GM12878 (cell line): ENCODE data around the gene ABCC1. TPM values are rescaled to one million over a fixed set of nuclear protein-coding genes. Genes with fewer than 3 reads are reported as not detected.

Source experiments
- CEBPZ ChIP-seq: fragments of 150-350 bp; IDR thresholded peaks from 2 replicates; pipeline ENCODE4 v1.6.1; 2016; ENCODE audit warnings: low read depth, low read length
- MAX ChIP-seq: IDR thresholded peaks from 2 replicates; pipeline ENCODE4 v1.6.1; 2012; ENCODE audit warnings: low read depth, low read length, improper control_type of control experiment
- SUPT20H ChIP-seq: IDR thresholded peaks from 2 replicates; pipeline ENCODE4 v1.6.1; 2011; ENCODE audit warnings: low read depth, mild to moderate bottlenecking, low read length, moderate library complexity, borderline replicate concordance; ENCODE audit not compliant: control insufficient read depth
- WRNIP1 ChIP-seq: IDR thresholded peaks from 2 replicates; pipeline ENCODE4 v1.6.1; 2011; ENCODE audit warnings: low read depth, low read length, improper control_type of control experiment, borderline replicate concordance
- ZZZ3 ChIP-seq: IDR thresholded peaks from 2 replicates; pipeline ENCODE4 v1.6.1; 2011; ENCODE audit warnings: low read depth; ENCODE audit not compliant: control insufficient read depth, insufficient read length
- polyA plus RNA-seq, 11 experiments: library from polyadenylated mRNA; depleted of rRNA in 4 of 11; unstranded in 6 of 11; stranded (reverse) in 5 of 11; fragments of >200 nt; fragmentation: Nextera tagmentation in 4 of 11; fragmentation: Illumina TruSeq in 1 of 11; extraction: Ambion mirVana in 4 of 11; extraction: Trizol in 1 of 11; gene quantifications; 1 replicate in 1 of 11; 2 replicates in 10 of 11; pipeline versions ENCODE4 v1.2.1 to v1.2.3, GENCODE V29; 2011 to 2016; ENCODE audit warnings: inconsistent platforms in 2 of 11, missing spikeins in 2 of 11, low read depth in 1 of 11
- total RNA-seq, 4 experiments: library from RNA; depleted of rRNA in 3 of 4; stranded (reverse); fragments of >200 nt in 3 of 4; fragmentation: Illumina TruSeq in 1 of 4; extraction: Trizol in 1 of 4; gene quantifications; 2 replicates each; pipeline versions ENCODE4 v1.2.1 to v1.2.3, GENCODE V29; 2013 to 2021
- TF ChIP-seq, protein P1 (sequence below): fragments of 450-650 bp; IDR thresholded peaks from 2 replicates; pipeline ENCODE4 v1.6.1; 2017; ENCODE audit warnings: mild to moderate bottlenecking, moderate library complexity
- TF ChIP-seq, protein P2 (sequence below): fragments of 450-650 bp; IDR thresholded peaks from 2 replicates; pipeline ENCODE4 v1.6.1; 2018; ENCODE audit warnings: mild to moderate bottlenecking, low read depth, moderate library complexity; ENCODE audit not compliant: partially characterized antibody

The ABCC1 gene
- total and polyA plus RNA-seq, 10 of the 15 experiments (the other 5 are each of a cell fraction or from before 2014, with no cell fraction given) = 3.2 to 44.6 (median 14.5) TPM

GRCh38 chr16:16102738-16103137 is 153.3 kb downstream of the ABCC1 start (continued):
- TF ChIP-seq CEBPZ = no peak
- TF ChIP-seq SUPT20H = no peak
- no peak for TF ChIP-seq MAX
- TF ChIP-seq WRNIP1 = no peak
- TF ChIP-seq, protein P1, sequence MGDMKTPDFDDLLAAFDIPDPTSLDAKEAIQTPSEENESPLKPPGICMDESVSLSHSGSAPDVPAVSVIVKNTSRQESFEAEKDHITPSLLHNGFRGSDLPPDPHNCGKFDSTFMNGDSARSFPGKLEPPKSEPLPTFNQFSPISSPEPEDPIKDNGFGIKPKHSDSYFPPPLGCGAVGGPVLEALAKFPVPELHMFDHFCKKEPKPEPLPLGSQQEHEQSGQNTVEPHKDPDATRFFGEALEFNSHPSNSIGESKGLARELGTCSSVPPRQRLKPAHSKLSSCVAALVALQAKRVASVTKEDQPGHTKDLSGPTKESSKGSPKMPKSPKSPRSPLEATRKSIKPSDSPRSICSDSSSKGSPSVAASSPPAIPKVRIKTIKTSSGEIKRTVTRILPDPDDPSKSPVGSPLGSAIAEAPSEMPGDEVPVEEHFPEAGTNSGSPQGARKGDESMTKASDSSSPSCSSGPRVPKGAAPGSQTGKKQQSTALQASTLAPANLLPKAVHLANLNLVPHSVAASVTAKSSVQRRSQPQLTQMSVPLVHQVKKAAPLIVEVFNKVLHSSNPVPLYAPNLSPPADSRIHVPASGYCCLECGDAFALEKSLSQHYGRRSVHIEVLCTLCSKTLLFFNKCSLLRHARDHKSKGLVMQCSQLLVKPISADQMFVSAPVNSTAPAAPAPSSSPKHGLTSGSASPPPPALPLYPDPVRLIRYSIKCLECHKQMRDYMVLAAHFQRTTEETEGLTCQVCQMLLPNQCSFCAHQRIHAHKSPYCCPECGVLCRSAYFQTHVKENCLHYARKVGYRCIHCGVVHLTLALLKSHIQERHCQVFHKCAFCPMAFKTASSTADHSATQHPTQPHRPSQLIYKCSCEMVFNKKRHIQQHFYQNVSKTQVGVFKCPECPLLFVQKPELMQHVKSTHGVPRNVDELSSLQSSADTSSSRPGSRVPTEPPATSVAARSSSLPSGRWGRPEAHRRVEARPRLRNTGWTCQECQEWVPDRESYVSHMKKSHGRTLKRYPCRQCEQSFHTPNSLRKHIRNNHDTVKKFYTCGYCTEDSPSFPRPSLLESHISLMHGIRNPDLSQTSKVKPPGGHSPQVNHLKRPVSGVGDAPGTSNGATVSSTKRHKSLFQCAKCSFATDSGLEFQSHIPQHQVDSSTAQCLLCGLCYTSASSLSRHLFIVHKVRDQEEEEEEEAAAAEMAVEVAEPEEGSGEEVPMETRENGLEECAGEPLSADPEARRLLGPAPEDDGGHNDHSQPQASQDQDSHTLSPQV = no peak
- TF ChIP-seq, protein P2, sequence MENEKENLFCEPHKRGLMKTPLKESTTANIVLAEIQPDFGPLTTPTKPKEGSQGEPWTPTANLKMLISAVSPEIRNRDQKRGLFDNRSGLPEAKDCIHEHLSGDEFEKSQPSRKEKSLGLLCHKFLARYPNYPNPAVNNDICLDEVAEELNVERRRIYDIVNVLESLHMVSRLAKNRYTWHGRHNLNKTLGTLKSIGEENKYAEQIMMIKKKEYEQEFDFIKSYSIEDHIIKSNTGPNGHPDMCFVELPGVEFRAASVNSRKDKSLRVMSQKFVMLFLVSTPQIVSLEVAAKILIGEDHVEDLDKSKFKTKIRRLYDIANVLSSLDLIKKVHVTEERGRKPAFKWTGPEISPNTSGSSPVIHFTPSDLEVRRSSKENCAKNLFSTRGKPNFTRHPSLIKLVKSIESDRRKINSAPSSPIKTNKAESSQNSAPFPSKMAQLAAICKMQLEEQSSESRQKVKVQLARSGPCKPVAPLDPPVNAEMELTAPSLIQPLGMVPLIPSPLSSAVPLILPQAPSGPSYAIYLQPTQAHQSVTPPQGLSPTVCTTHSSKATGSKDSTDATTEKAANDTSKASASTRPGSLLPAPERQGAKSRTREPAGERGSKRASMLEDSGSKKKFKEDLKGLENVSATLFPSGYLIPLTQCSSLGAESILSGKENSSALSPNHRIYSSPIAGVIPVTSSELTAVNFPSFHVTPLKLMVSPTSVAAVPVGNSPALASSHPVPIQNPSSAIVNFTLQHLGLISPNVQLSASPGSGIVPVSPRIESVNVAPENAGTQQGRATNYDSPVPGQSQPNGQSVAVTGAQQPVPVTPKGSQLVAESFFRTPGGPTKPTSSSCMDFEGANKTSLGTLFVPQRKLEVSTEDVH = no peak
- no peak for TF ChIP-seq ZZZ3
